Nephron progenitor cell (in vitro differentiated cells): ENCODE measurements around the gene SGMS1.

Source experiments
- DNase-seq: peaks from one replicate; pipeline ENCODE4 v3.0.0; 2021
- H3K27ac Mint-ChIP-seq: 2 replicates; pipeline ENCODE4 v1.8.0; 2021; ENCODE audit warnings: mild to moderate bottlenecking, moderate library complexity, mixed read lengths
- H3K27me3 Mint-ChIP-seq: 2 replicates; pipeline ENCODE4 v1.8.0; 2021; ENCODE audit warnings: mild to moderate bottlenecking, low read depth, mixed read lengths; ENCODE audit not compliant: poor library complexity
- H3K36me3 Mint-ChIP-seq: 2 replicates; pipeline ENCODE4 v1.8.0; 2021; ENCODE audit warnings: low read depth, mixed read lengths
- H3K4me1 Mint-ChIP-seq: 2 replicates; pipeline ENCODE4 v1.8.0; 2021; ENCODE audit warnings: mixed read lengths
- H3K4me3 Mint-ChIP-seq: 2 replicates; pipeline ENCODE4 v1.8.0; 2021; ENCODE audit warnings: mild to moderate bottlenecking, moderate library complexity, mixed read lengths
- H3K9me3 Mint-ChIP-seq: 2 replicates; pipeline ENCODE4 v1.8.0; 2021; ENCODE audit warnings: mild to moderate bottlenecking, moderate library complexity, mixed read lengths
- CTCF ChIP-seq: fragments of 200-600 bp; sonication (generic); IDR thresholded peaks from 2 replicates; pipeline ENCODE4 v1.5.0; 2021; ENCODE audit warnings: antibody characterized with exemption

Gene SGMS1

GRCh38 chr10:50410066-50410811 is 213.5 kb downstream of the SGMS1 start:
- H3K27ac Mint-ChIP-seq = no peak overlapping the region
- DNase-seq = no peak
- no peaks in the 10 kb centered on the region for H3K27me3 Mint-ChIP-seq

GRCh38 chr10:50407076-50407801 is 216.5 kb downstream of the SGMS1 start:
- H3K27ac Mint-ChIP-seq = no peak overlapping the region
- peaks cover 4% of the 10 kb centered on the region for H3K36me3 Mint-ChIP-seq
- H3K4me1 Mint-ChIP-seq = no peaks in the 10 kb centered on the region
- DNase-seq = no peak
- H3K27me3 Mint-ChIP-seq = no peaks in the 10 kb centered on the region
- TF ChIP-seq CTCF = no peak
- no peak overlapping the region for H3K4me3 Mint-ChIP-seq
- H3K9me3 Mint-ChIP-seq = peaks cover 12% of the 10 kb centered on the region

More at GRCh38 chr10:50410066-50410811, 213.5 kb downstream of the SGMS1 start:
- peaks cover 12% of the 10 kb centered on the region for H3K9me3 Mint-ChIP-seq
- no peak overlapping the region for H3K4me3 Mint-ChIP-seq
- TF ChIP-seq CTCF = no peak
- H3K36me3 Mint-ChIP-seq = peaks cover 4% of the 10 kb centered on the region
- H3K4me1 Mint-ChIP-seq = no peaks in the 10 kb centered on the region

GRCh38 chr10:50406457-50407070 is 217.2 kb downstream of the SGMS1 start:
- Mint-ChIP-seq H3K9me3 (peaks cover 12% of the 10 kb centered on the region), H3K27ac (no peak overlapping the region), H3K4me3 (no peak overlapping the region), H3K27me3 (no peaks in the 10 kb centered on the region), H3K4me1 (no peaks in the 10 kb centered on the region), H3K36me3 (peaks cover 4% of the 10 kb centered on the region)
- DNase-seq = no peak
- TF ChIP-seq CTCF = no peak

- no peaks in the 10 kb centered on the region for H3K27me3 Mint-ChIP-seq
- TF ChIP-seq CTCF = no peak
- no peak overlapping the region for H3K4me3 Mint-ChIP-seq
- no peak overlapping the region for H3K27ac Mint-ChIP-seq
- no peak for DNase-seq
- H3K36me3 Mint-ChIP-seq = peaks cover 4% of the 10 kb centered on the region
- no peaks in the 10 kb centered on the region for H3K4me1 Mint-ChIP-seq
- peaks cover 12% of the 10 kb centered on the region for H3K9me3 Mint-ChIP-seq
Measured at GRCh38 chr10:50405723-50406122, 218.0 kb downstream of the SGMS1 start.

- no peak for TF ChIP-seq CTCF
- Mint-ChIP-seq H3K27ac (no peak overlapping the region), H3K4me1 (no peaks in the 10 kb centered on the region), H3K27me3 (no peaks in the 10 kb centered on the region), H3K9me3 (peaks cover 12% of the 10 kb centered on the region), H3K4me3 (no peak overlapping the region), H3K36me3 (peaks cover 4% of the 10 kb centered on the region)
- DNase-seq = no peak
Measured at GRCh38 chr10:50404021-50404773, 219.6 kb downstream of the SGMS1 start.
